ENCODE measurements around the gene PTPRD. TPM values are rescaled to one million over a fixed set of nuclear protein-coding genes. Genes with fewer than 3 reads are reported as not detected.

Gene PTPRD
- total RNA-seq, 1 experiment from 2014 or later = not detected

- H3K36me3 ChIP-seq (ENCODE audit: control insufficient read depth, insufficient read depth, low read length) = no peaks in the 10 kb centered on the region
- no peaks in the 10 kb centered on the region for H3K9me3 ChIP-seq (ENCODE audit: control insufficient read depth, insufficient read depth, low read depth, low read length)
- ChIA-PET POLR2A (no interaction called here), CTCF (no interaction called here)
- no TSS peak for BruUV-seq (replicated peaks)
- no peak overlapping the region for H3K27ac ChIP-seq (ENCODE audit: low read length)
- no peak for DNase-seq (ENCODE audit: low read depth, low spot score)
- no peaks in the 10 kb centered on the region for H3K4me1 ChIP-seq (ENCODE audit: control insufficient read depth, insufficient read depth, low read length)
- in situ Hi-C loops (cut with HindIII; ENCODE audit: low pct_unique_long_range_greater_than_20kb, low sequenced_read_pairs) (no loop called here), intact Hi-C loops (cut with micrococcal nuclease; ENCODE audit: unreplicated experiment) (no loop called here)
- TF ChIP-seq TCF7L2 (IDR thresholded peaks at IDR 0.05; ENCODE audit: low read depth, low read length) = no peak
- H3K27me3 ChIP-seq (ENCODE audit: control insufficient read depth, insufficient read depth, low read length) = no peaks in the 10 kb centered on the region
- no peak for ATAC-seq
- H3K4me3 ChIP-seq (ENCODE audit: low read depth in 2 of 2, low read length in 2 of 2) = no peak overlapping the region
These were observed 2187.9 kb downstream of the PTPRD start for GRCh38 chr9:8424786-8425410.

GRCh38 chr9:8420416-8420815, 2192.4 kb downstream of the PTPRD start:
- ChIA-PET CTCF (no interaction called here), POLR2A (no interaction called here)
- H3K27me3 ChIP-seq (ENCODE audit: control insufficient read depth, insufficient read depth, low read length) = no peaks in the 10 kb centered on the region
- no peaks in the 10 kb centered on the region for H3K9me3 ChIP-seq (ENCODE audit: control insufficient read depth, insufficient read depth, low read depth, low read length)
- TF ChIP-seq POLR2AphosphoS5 (IDR thresholded peaks at IDR 0.05; ENCODE audit: low read depth, low read length) (no peak), CTCF (IDR thresholded peaks at IDR 0.05) (no peak), REST (IDR thresholded peaks at IDR 0.05; ENCODE audit: insufficient read depth in 1 of 2, low read depth in 2 of 2, low read length in 1 of 2) (no peak), TCF7L2 (IDR thresholded peaks at IDR 0.05; ENCODE audit: low read depth, low read length) (no peak), SIN3A (IDR thresholded peaks at IDR 0.05; ENCODE audit: borderline replicate concordance, insufficient read depth, low read depth, low read length) (no peak)
- no peak overlapping the region for H3K4me3 ChIP-seq (ENCODE audit: low read depth in 2 of 2, low read length in 2 of 2)
- H3K4me1 ChIP-seq (ENCODE audit: control insufficient read depth, insufficient read depth, low read length) = no peaks in the 10 kb centered on the region
- intact Hi-C loops (cut with micrococcal nuclease; ENCODE audit: unreplicated experiment) (no loop called here), in situ Hi-C loops (cut with HindIII; ENCODE audit: low pct_unique_long_range_greater_than_20kb, low sequenced_read_pairs) (no loop called here)
- BruUV-seq (replicated peaks) = no TSS peak
- no peak for DNase-seq (ENCODE audit: low read depth, low spot score)
- ATAC-seq = no peak
- no peak overlapping the region for H3K27ac ChIP-seq (ENCODE audit: low read length)
- no peaks in the 10 kb centered on the region for H3K36me3 ChIP-seq (ENCODE audit: control insufficient read depth, insufficient read depth, low read length)

- H3K27ac ChIP-seq (ENCODE audit: low read length) = no peak overlapping the region
- ATAC-seq = no peak
- no peak for TF ChIP-seq SIN3A (IDR thresholded peaks at IDR 0.05; ENCODE audit: borderline replicate concordance, insufficient read depth, low read depth, low read length)
- CTCF ChIA-PET = no interaction called here
- in situ Hi-C loops (cut with HindIII; ENCODE audit: low pct_unique_long_range_greater_than_20kb, low sequenced_read_pairs) = no loop called here
- H3K27me3 ChIP-seq (ENCODE audit: control insufficient read depth, insufficient read depth, low read length) = no peaks in the 10 kb centered on the region
- intact Hi-C loops (cut with micrococcal nuclease; ENCODE audit: unreplicated experiment) = no loop called here
- H3K36me3 ChIP-seq (ENCODE audit: control insufficient read depth, insufficient read depth, low read length) = no peaks in the 10 kb centered on the region
- H3K4me3 ChIP-seq (ENCODE audit: low read depth in 2 of 2, low read length in 2 of 2) = no peak overlapping the region
- no TSS peak for BruUV-seq (replicated peaks)
- DNase-seq (ENCODE audit: low read depth, low spot score) = no peak
- POLR2A ChIA-PET = no interaction called here
- H3K9me3 ChIP-seq (ENCODE audit: control insufficient read depth, insufficient read depth, low read depth, low read length) = no peaks in the 10 kb centered on the region
- no peaks in the 10 kb centered on the region for H3K4me1 ChIP-seq (ENCODE audit: control insufficient read depth, insufficient read depth, low read length)
These were observed 2193.1 kb downstream of the PTPRD start for GRCh38 chr9:8419596-8420275.
